ENCODE data around the gene COL13A1. TPM values are rescaled to one million over a fixed set of nuclear protein-coding genes. Genes with fewer than 3 reads are reported as not detected.

The COL13A1 gene
- total RNA-seq, 3 donors from 2014 or later = 0.66 to 0.80 (median 0.73) TPM

GRCh38 chr10:69803809-69804208 is 2.1 kb downstream of the COL13A1 start:
- H3K27ac ChIP-seq = no peak overlapping the region
- DNase-seq (ENCODE audit: low spot score in 2 of 2) = no peak
- peaks cover 0 to 12% of the 10 kb centered on the region in 2 donors for H3K4me1 ChIP-seq
- no peaks in the 10 kb centered on the region for H3K36me3 ChIP-seq
- TF ChIP-seq, protein P1, sequence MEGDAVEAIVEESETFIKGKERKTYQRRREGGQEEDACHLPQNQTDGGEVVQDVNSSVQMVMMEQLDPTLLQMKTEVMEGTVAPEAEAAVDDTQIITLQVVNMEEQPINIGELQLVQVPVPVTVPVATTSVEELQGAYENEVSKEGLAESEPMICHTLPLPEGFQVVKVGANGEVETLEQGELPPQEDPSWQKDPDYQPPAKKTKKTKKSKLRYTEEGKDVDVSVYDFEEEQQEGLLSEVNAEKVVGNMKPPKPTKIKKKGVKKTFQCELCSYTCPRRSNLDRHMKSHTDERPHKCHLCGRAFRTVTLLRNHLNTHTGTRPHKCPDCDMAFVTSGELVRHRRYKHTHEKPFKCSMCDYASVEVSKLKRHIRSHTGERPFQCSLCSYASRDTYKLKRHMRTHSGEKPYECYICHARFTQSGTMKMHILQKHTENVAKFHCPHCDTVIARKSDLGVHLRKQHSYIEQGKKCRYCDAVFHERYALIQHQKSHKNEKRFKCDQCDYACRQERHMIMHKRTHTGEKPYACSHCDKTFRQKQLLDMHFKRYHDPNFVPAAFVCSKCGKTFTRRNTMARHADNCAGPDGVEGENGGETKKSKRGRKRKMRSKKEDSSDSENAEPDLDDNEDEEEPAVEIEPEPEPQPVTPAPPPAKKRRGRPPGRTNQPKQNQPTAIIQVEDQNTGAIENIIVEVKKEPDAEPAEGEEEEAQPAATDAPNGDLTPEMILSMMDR (IDR thresholded peaks at IDR 0.05) = no peak
- TF ChIP-seq POLR2A (IDR thresholded peaks at IDR 0.05) = no peak
- TF ChIP-seq POLR2AphosphoS5 (IDR thresholded peaks at IDR 0.05) = no peak
- no peaks in the 10 kb centered on the region for H3K9me3 ChIP-seq
- intact Hi-C loops (cut with DNase I; ENCODE audit: low total_unique reads) = no loop called here
- H3K4me3 ChIP-seq = no peak overlapping the region
- H3K27me3 ChIP-seq = peaks cover 4 to 22% of the 10 kb centered on the region in 2 donors

DNA sequence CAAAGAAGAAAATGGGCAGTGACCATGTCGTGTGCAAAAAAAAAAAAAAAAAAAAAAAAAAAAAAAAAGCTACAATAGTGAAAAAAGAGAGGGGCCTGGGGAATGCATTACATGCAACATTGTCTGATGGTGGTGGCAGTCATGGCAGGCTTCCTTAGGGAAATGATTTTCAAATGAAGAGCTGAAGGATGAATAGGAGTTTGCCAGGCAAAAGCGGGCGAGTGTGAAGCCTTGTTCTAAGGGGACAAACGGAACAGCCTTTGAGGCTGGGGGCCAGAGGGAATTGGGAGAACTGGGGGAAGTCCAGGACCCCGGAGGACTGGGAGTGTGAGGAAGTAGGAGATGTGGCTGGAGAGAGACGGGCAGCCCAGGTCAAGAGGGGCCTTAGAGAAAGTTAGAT is 3.1 kb downstream of the COL13A1 start:
- Histone ChIP-seq H3K36me3 (no peaks in the 10 kb centered on the region), H3K4me3 (no peak overlapping the region), H3K27me3 (peaks cover 4 to 22% of the 10 kb centered on the region in 2 donors), H3K27ac (no peak overlapping the region), H3K4me1 (peaks cover 0 to 12% of the 10 kb centered on the region in 2 donors), H3K9me3 (no peaks in the 10 kb centered on the region)
- DNase-seq (ENCODE audit: low spot score in 2 of 2) = no peak
- intact Hi-C loops (cut with DNase I; ENCODE audit: low total_unique reads) = no loop called here
- TF ChIP-seq POLR2A (IDR thresholded peaks at IDR 0.05) (no peak), POLR2AphosphoS5 (IDR thresholded peaks at IDR 0.05) (no peak)
- TF ChIP-seq, protein P1 (IDR thresholded peaks at IDR 0.05) = no peak

GRCh38 chr10:69807122-69807521 is 5.4 kb downstream of the COL13A1 start:
- Histone ChIP-seq H3K27me3 (peaks cover 4 to 19% of the 10 kb centered on the region in 2 donors), H3K4me1 (peaks cover 0 to 9% of the 10 kb centered on the region in 2 donors), H3K27ac (no peak overlapping the region), H3K36me3 (no peaks in the 10 kb centered on the region), H3K4me3 (no peak overlapping the region), H3K9me3 (no peaks in the 10 kb centered on the region)
- intact Hi-C loops (cut with DNase I; ENCODE audit: low total_unique reads) = no loop called here
- no peak for TF ChIP-seq POLR2A (IDR thresholded peaks at IDR 0.05)
- no peak for TF ChIP-seq POLR2AphosphoS5 (IDR thresholded peaks at IDR 0.05)
- TF ChIP-seq, protein P1 (IDR thresholded peaks at IDR 0.05) = no peak
- no peak for DNase-seq (ENCODE audit: low spot score in 2 of 2)

GRCh38 chr10:69807696-69808095 is 6.0 kb downstream of the COL13A1 start:
- no peak for DNase-seq (ENCODE audit: low spot score in 2 of 2)
- no peak for TF ChIP-seq POLR2AphosphoS5 (IDR thresholded peaks at IDR 0.05)
- TF ChIP-seq, protein P1 (IDR thresholded peaks at IDR 0.05) = no peak
- TF ChIP-seq POLR2A (IDR thresholded peaks at IDR 0.05) = no peak

DNA sequence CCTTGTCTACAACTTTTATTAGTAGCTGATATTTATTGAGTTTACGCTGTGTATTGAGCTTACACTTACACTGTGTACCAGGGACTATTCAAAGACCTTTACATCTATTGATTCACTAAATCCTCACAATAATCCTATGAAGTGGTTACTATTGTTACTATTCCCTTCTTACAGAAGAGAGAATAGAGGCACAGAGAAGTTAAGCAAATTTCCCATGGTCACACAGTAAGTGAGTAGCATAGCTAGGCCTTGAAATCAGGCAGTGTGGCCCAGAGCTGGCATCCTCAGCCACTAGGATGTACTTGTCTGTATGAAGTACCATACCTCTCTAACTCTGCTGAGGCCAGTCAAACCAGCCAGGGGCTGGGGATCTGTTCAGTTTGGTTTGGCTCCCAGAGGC is 7.6 kb downstream of the COL13A1 start:
- Histone ChIP-seq H3K27ac (peak overlapping the region in 1 of 2 donors; percentile 3), H3K36me3 (no peaks in the 10 kb centered on the region), H3K4me1 (no peaks in the 10 kb centered on the region), H3K4me3 (no peak overlapping the region), H3K27me3 (no peaks in the 10 kb centered on the region), H3K9me3 (no peaks in the 10 kb centered on the region)
- TF ChIP-seq POLR2A (IDR thresholded peaks at IDR 0.05) = no peak
- TF ChIP-seq, protein P1 (IDR thresholded peaks at IDR 0.05) = no peak
- intact Hi-C loops (cut with DNase I; ENCODE audit: low total_unique reads) = no loop called here
- DNase-seq (ENCODE audit: low spot score in 2 of 2) = no peak

More at GRCh38 chr10:69807696-69808095, 6.0 kb downstream of the COL13A1 start:
- Histone ChIP-seq H3K27me3 (peaks cover under 1 to 13% of the 10 kb centered on the region in 2 donors), H3K4me3 (no peak overlapping the region), H3K4me1 (peaks cover 0 to 4% of the 10 kb centered on the region in 2 donors), H3K27ac (no peak overlapping the region), H3K9me3 (no peaks in the 10 kb centered on the region), H3K36me3 (no peaks in the 10 kb centered on the region)
- intact Hi-C loops (cut with DNase I; ENCODE audit: low total_unique reads) = no loop called here

All from breast epithelium (tissue), 4 donors.